NCI-H460 (cell line): ENCODE data around the gene LRRC26. TPM values are rescaled to one million over a fixed set of nuclear protein-coding genes. Genes with fewer than 3 reads are reported as not detected.
"Not testable (repeated sequence)": the region's sequence is repeated elsewhere in the genome, so short reads cannot be mapped to it uniquely, and the experiment has no call there.

Experiments used
- DNase-seq: peaks from one replicate; pipeline ENCODE4 v3.0.0-alpha.2; 2016; ENCODE audit warnings: low read depth; ENCODE audit errors: extremely low read depth
- total RNA-seq: library from RNA; depleted of rRNA; stranded (reverse); fragments of >200 nt; shearing (Covaris generic); gene quantifications from 2 replicates; pipeline ENCODE4 v1.2.3, GENCODE V29; 2014

Gene LRRC26
- total RNA-seq, 1 experiment from 2014 or later = not detected

GRCh38 chr9:137140151-137141012 is 29.5 kb downstream of the LRRC26 start:
- DNase-seq = no peak

DNA sequence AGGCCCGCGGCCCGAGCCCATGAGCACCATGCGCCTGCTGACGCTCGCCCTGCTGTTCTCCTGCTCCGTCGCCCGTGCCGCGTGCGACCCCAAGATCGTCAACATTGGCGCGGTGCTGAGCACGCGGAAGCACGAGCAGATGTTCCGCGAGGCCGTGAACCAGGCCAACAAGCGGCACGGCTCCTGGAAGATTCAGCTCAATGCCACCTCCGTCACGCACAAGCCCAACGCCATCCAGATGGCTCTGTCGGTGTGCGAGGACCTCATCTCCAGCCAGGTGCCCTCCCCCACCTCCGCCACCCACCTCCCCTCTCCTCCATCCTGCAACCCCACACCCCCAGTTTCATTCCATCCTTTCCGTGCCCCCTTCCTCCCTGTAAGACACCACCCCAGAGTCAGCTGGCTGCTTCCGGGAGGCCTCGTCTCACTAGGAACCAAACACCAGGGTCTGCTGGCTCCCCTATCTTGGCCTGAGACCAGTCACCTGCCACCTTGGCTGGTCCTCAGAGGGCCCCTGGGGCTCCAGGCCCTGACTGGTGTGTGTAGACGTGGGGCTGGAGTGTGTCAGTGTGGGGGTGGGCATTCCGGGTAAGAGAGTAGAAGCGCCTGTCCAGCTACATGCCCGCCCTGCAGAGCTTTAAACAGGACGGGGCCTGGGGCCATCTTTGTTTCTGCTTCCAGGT is 30.2 kb downstream of the LRRC26 start:
- no peak for DNase-seq

- DNase-seq = no peak
Observed at GRCh38 chr9:137138722-137139467, 31.0 kb downstream of the LRRC26 start, which contains the start of gene GRIN1. GRIN1 (plus strand) TSS chr9:137139154; CDS start chr9:137139487, 333 bp downstream.

DNA sequence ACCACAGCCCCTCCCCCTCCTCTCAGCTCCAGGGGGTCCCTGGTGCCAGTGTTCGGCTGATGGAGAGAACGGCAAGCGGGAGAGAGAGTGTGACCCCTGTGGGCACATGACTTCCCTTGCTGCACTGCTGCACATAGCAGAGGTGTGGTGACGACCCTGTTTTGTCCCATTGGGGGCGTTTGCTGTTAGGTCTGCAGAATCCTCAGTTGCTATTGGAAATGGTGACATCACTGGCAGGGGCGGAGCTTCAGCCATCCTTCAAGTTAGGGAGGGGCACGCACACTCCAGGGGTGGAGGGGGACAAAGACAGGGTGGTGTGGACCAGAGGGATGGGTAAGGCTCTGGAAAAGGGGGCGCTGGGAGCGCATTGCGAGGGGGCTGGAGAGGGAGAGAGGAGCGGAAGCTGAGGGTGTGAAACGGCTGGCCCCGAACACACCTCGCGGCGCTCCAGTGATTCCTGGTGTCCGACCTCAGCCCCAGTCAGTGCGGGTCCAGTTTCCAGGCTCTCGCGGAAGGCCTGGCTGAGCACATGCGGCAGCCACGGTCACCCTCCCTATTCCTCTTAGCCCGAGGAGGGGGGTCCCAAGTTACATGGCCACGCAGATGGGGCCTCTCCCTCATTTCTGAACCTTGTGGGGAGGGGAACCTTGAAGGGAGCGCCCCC is 31.7 kb downstream of the LRRC26 start:
- no peak for DNase-seq

DNA sequence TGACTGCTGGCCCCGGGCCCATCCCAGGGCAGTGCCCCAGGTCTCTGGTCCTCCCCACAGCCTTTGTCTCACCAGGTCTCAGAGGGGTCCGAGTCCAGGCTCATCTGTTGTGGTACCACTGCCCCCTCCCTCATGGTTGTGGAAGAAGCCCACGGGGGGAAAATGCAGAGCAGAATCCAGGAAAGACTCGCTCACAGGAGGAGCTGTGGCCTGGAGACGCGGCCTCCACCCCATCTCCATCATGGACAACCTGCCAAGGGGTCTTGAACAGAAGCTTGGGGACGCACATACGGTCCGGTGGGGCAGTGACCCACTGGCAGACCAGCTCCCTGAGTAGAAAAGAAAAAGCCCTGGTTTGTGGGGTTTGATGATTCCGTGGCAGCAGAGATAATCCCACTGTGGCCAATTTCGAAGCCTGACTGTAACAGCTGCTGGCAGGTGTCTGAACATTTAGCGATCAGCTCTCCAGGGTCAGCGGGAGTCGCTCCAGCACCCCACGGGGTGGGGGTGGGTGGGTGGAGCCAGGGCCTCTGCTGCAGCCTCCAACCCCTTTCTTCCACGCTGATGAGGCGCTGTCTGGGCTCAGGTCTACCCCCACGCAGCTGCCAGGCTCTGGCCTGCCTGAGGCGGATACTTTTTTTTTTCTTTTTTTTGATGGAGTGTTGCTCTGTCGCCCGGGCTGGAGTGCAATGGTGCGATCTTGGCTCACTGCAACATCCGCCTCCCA is 32.8 kb downstream of the LRRC26 start:
- DNase-seq = no peak

DNA sequence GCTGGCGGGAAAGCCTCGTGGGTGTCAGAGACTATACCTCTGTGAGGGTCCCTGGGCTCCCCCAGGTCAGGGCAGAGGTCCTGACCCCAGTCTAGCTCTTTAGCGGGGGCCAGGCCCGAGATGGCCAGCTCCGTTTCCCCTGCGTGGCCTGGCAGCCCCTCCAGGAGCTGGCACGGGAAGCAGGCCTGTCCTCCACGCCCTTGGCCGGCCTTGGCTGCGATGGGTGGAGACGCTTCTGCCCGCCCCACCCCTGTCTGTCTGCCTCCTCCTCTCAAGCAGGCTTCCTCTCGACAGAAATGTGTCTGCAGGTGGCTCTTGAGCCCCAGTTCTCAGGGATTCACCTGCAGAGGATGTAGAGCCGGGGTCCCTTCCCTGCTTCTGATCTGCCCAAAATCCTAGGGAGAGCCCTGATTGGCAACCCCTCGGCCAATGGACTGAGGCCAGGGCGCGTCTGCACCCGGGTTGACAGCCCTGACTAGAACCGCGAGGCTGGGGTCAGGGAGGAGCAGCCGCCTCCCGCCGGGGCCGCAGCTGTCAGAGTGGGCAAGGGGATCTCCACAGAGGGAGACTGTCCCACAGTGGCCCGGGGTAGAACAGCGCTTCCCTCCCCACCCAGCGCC is 33.5 kb downstream of the LRRC26 start:
- DNase-seq = no peak

DNA sequence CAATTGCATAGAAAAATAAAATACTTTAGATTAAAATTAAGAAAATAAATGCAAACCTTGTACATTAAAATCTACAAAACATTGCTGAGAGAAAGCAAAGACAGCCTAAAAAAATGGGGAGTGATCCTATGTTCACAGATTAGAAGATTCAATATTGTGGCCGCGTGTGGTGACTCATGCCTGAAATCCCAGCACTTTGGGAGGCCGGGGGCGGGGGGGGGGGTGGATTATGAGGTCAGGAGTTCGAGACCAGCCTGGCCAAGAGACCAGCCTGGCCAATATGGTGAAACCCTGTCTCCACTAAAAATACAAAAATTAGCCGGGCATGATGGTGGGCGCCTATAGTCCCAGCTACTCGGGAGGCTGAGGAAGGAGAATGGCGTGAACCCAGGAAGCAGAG is 34.7 kb downstream of the LRRC26 start:
- DNase-seq = not testable (repeated sequence)

GRCh38 chr9:137134191-137134590 is 35.7 kb downstream of the LRRC26 start:
- no peak for DNase-seq

DNA sequence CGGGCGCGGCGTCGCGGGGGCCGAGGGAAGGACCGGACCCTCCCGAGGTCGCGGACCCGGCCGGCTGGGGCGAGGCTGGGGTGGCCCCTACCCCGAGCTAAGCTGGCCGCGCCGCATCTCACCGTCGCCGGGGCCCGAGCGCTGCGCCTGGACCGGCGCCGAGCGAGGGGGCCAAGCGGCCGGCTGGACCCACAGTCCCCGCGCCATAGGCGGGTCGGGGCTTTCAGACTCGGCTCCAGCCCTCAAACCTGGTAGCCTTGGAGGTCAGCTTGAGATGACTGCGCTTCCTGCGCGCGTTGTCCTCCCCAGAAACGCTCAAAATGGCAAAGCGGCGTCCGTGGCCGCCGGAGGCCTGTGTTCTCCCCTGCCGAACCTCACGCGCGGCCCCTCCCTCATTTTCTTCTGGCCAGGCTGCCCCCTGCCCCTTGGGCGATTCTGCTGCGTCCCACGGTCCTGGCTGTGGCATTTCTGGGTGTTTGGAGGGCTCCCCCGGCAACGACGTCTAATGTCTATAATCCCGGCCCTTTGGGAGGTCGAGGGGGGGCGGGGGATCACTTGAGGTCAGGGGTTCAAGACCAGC is 39.6 kb downstream of the LRRC26 start:
- no peak for DNase-seq

GRCh38 chr9:137129456-137130175 is 40.2 kb downstream of the LRRC26 start:
- peak; percentile 90 for DNase-seq

DNA sequence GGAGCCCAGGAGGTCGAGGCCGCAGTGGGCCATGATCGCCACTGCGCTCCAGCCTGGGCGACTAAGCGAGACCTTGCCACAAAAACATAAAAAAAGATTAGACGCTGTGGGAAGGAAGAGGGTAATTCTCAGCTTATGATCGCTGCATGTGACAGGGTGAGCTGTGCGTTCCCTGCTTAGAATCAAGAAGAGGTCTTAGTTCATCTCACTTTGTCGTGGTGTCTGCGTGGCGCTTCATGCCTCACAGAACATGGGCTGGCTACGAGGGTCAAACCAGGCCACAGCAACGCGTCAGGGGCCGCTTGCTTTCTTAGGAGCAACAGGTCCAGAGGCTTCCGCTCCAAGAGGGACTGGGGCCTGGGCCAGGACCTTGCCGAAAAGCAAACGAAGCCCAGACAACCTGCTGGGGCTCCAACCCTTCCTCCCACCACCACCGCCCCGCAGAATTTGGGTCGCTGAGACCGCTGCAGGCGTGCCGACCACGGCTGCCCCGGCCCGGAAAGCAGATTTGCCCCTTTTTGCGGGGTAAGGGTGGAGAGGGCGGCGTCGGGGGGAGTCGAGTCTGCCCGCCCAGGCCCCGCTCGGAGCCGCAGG is 40.9 kb downstream of the LRRC26 start:
- DNase-seq = no peak

GRCh38 chr9:137128158-137128861 is 41.5 kb downstream of the LRRC26 start:
- DNase-seq = no peak

- DNase-seq = no peak
Observed at GRCh38 chr9:137127301-137128157, 42.3 kb downstream of the LRRC26 start.

- DNase-seq = no peak
Observed at GRCh38 chr9:137126786-137127185, 43.1 kb downstream of the LRRC26 start.

DNA sequence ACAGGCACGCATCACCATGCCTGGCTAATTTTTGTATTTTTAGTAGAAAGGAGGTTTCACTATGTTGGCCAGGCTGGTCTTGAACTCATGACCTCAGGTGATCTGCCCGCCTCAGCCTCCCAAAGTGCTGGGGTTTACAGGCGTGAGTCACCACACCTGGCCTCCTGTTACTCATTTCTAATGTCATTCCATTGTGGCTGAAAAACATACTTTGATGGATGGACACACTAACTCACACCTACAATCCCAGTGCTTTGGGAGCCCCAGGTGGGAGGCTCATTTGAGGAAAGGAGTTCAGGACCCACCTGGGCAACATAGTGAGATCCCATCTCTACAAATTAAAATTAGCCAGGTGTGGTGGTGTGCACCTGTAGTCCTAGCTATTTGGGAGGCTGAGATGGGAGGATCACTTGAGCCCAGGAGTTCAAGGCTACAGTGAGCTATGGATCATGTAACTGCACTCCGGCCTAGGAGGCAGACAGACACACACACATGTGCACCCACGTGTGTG is 45.8 kb downstream of the LRRC26 start:
- DNase-seq = not testable (repeated sequence)

- no peak for DNase-seq
Observed at GRCh38 chr9:137123468-137123837, 46.4 kb downstream of the LRRC26 start.
